Testis (tissue), 2 donors: ENCODE data around the gene CDIPT.

Source experiments
- POLR2A ChIP-seq: fragments of 450-650 bp; IDR thresholded peaks from one replicate; pipeline ENCODE4 v1.6.1; 2017; ENCODE audit warnings: antibody characterized with exemption, mild to moderate bottlenecking, moderate library complexity
- TF ChIP-seq, protein P1 (sequence below), 3 experiments: fragments of 450-650 bp in 2 of 3; fragments of 200-600 bp in 1 of 3; sonication (generic) in 1 of 3; IDR thresholded peaks; one replicate each; pipeline ENCODE4 v1.5.1; 2016 to 2019; ENCODE audit warnings: antibody characterized with exemption in 3 of 3, mild to moderate bottlenecking in 2 of 3, moderate library complexity in 1 of 3

DNA sequence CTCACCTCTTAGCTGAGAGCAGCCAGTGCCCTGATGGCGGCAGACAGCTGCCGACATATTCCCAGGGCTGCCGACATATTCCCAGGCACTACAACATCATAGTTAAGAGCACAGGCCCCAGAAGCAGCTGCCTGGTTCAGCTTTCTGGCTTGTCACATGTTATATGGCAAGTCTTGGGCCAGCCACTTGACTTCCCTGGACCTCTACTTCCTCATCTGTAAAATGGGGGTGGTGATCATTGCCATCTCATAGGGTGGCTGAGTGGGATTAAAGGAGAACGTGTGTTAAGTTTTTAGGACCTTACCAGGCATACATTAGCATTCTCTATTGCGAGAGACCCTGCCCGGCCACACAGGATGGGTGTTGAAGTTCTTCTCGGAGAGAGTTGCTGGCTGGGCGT is 19.1 kb downstream of the CDIPT start:
- TF ChIP-seq POLR2A, result no peak
- TF ChIP-seq, protein P1, sequence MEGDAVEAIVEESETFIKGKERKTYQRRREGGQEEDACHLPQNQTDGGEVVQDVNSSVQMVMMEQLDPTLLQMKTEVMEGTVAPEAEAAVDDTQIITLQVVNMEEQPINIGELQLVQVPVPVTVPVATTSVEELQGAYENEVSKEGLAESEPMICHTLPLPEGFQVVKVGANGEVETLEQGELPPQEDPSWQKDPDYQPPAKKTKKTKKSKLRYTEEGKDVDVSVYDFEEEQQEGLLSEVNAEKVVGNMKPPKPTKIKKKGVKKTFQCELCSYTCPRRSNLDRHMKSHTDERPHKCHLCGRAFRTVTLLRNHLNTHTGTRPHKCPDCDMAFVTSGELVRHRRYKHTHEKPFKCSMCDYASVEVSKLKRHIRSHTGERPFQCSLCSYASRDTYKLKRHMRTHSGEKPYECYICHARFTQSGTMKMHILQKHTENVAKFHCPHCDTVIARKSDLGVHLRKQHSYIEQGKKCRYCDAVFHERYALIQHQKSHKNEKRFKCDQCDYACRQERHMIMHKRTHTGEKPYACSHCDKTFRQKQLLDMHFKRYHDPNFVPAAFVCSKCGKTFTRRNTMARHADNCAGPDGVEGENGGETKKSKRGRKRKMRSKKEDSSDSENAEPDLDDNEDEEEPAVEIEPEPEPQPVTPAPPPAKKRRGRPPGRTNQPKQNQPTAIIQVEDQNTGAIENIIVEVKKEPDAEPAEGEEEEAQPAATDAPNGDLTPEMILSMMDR (IDR thresholded peaks at IDR 0.05), result no peak
